ENCODE measurements around the gene CDC42SE2.

- no peak for TF ChIP-seq CTCF (conservative IDR thresholded peaks at IDR 0.05; ENCODE audit: low read length)
- no peak for TF ChIP-seq EZH2phosphoT487 (IDR thresholded peaks at IDR 0.05; ENCODE audit: borderline replicate concordance, low read depth, low read length)
Observed at GRCh38 chr5:131242728-131243255, 21.1 kb upstream of the CDC42SE2 start.
